Natural killer cell (primary cell): ENCODE data around the gene MMADHC. TPM values are rescaled to one million over a fixed set of nuclear protein-coding genes. Genes with fewer than 3 reads are reported as not detected.
A peak's percentile ranks its signal among the peaks of the same experiment; 100 is the strongest.
"Not testable (repeated sequence)": the region's sequence is repeated elsewhere in the genome, so short reads cannot be mapped to it uniquely, and the experiment has no call there.

Experiments used
- ATAC-seq, 3 donors: fragments of 150-1000 bp in 2 of 3; fragments of 200-7000 bp in 1 of 3; cut with Tn5 transposase; 1 replicate in 1 of 3; 2 replicates in 2 of 3; pipeline ENCODE4 v1.10.0; 2021; ENCODE audit warnings: mild to moderate bottlenecking in 2 of 3, moderate library complexity in 2 of 3
- DNase-seq, 2 donors: peaks; one replicate each; pipeline versions ENCODE4 v3.0.0 to v3.0.0-alpha.2; 2013 to 2021; ENCODE audit warnings: mixed read lengths in 1 of 2
- H3K27ac ChIP-seq: one replicate; pipeline ENCODE4 v1.5.1; 2013; ENCODE audit warnings: mild to moderate bottlenecking, low read length
- H3K27me3 ChIP-seq: one replicate; pipeline ENCODE4 v1.6.1; 2013; ENCODE audit warnings: low read length; ENCODE audit not compliant: control insufficient read depth, insufficient read depth
- H3K36me3 ChIP-seq: one replicate; pipeline ENCODE4 v1.6.1; 2013; ENCODE audit warnings: low read length; ENCODE audit not compliant: control insufficient read depth, insufficient read depth
- H3K4me1 ChIP-seq: one replicate; pipeline ENCODE4 v1.6.1; 2013; ENCODE audit warnings: low read length; ENCODE audit not compliant: control insufficient read depth, insufficient read depth
- H3K4me3 ChIP-seq: one replicate; pipeline ENCODE4 v1.5.1; 2013; ENCODE audit warnings: low read length
- H3K9me3 ChIP-seq: one replicate; pipeline ENCODE4 v1.6.1; 2013; ENCODE audit warnings: low read length; ENCODE audit not compliant: control insufficient read depth, insufficient read depth
- H3K27ac Mint-ChIP-seq, 2 donors: one replicate each; pipeline ENCODE4 v1.8.0; 2022; ENCODE audit warnings: mild to moderate bottlenecking in 2 of 2, mixed read lengths in 2 of 2, moderate library complexity in 1 of 2
- H3K27me3 Mint-ChIP-seq, 2 donors: one replicate each; pipeline ENCODE4 v1.8.0; 2022; ENCODE audit warnings: low read depth in 2 of 2, mixed read lengths in 2 of 2
- H3K36me3 Mint-ChIP-seq: one replicate; pipeline ENCODE4 v1.8.0; 2022; ENCODE audit warnings: mixed read lengths
- H3K4me1 Mint-ChIP-seq, 2 donors: one replicate each; pipeline ENCODE4 v1.8.0; 2022; ENCODE audit warnings: mixed read lengths in 2 of 2
- H3K4me3 Mint-ChIP-seq: one replicate; pipeline ENCODE4 v1.8.0; 2022; ENCODE audit warnings: mild to moderate bottlenecking, moderate library complexity, mixed read lengths
- H3K9me3 Mint-ChIP-seq, 2 donors: one replicate each; pipeline ENCODE4 v1.8.0; 2022; ENCODE audit warnings: mixed read lengths in 2 of 2
- WGBS: methylation state at CpG from one replicate; pipeline ENCODE4 v1.1.7; 2013; ENCODE audit warnings: missing lambda C conversion rate; ENCODE audit not compliant: insufficient coverage; 5-methylcytosine and 5-hydroxymethylcytosine counted together
- intact Hi-C: fragments of 100-400 bp; cut with micrococcal nuclease; formaldehyde crosslinking; loops from one replicate; pipeline ENCODE4 v1.14.2; 2022
- total RNA-seq, 4 donors: library from RNA; stranded (reverse); fragments of 120-200 nt in 1 of 4; gene quantifications; one replicate each; pipeline versions ENCODE4 v1.2.3 to v1.2.4, GENCODE V29; 2013 to 2022
- TF ChIP-seq, protein P1 (sequence below): fragments of 200-600 bp; IDR thresholded peaks from one replicate; pipeline ENCODE4 v1.8.0; 2022; ENCODE audit warnings: antibody characterized with exemption

The MMADHC gene
- total RNA-seq, 3 donors from 2014 or later (not counting 1 experiment from before 2014, with no cell fraction given), result 59.6 to 73.9 (median 65.7) TPM

DNA sequence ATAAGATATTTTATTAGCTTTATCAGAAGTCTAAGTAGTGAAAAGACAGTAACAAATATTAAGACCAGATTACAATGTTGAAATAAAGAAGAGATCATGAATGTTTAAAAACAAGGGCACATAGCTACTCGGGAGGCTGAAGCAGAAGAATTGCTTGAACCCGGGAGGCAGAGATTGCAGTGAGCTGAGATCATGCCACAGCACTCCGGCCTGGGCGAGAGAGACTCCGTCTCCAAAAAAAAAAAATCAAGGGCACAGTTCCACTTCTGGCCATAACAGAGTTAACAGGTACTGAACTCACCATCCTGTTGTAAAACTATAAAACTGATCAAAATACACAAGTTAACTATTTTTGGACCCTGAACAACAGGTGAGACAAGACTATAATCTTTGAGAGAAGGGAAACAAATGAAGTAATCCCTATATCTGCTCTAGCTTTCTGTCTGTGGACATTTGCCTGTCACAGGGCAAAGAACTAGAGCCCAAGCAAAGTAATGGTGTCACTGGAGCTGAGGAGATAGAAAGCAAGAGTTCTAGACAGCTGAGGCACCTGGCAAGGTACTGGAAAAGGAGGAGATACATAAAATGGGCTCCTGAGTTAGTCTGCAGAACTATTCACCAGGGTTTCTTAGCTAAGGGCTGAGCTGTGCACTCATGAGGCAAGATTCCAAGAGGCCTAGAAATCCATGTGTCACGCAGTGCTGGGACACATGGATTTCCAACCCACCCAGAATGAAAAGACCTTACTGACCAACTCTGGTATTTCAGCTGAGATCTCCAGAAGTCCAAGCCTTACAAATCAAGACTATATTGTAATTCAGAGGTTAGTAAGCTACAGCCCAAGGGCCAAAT lies 15.2 kb downstream of the MMADHC start:
- Histone ChIP-seq H3K36me3 (peaks cover 78% of the 10 kb centered on the region), H3K27ac (no peak overlapping the region), H3K4me1 (no peaks in the 10 kb centered on the region), H3K4me3 (no peak overlapping the region), H3K9me3 (no peaks in the 10 kb centered on the region), H3K27me3 (no peaks in the 10 kb centered on the region)
- Mint-ChIP-seq H3K27ac (peak overlapping the region; percentile 64 to 79), H3K36me3 (peaks cover 27% of the 10 kb centered on the region), H3K27me3 (no peaks in the 10 kb centered on the region), H3K4me3 (no peak overlapping the region), H3K4me1 (peaks cover 4 to 15% of the 10 kb centered on the region in 2 donors), H3K9me3 (no peaks in the 10 kb centered on the region)
- ATAC-seq (no peak), DNase-seq (no peak)
- WGBS, result 98% methylated on average over 6 of the region's 6 CpGs
- intact Hi-C loops, result no loop called here
- TF ChIP-seq, protein P1, sequence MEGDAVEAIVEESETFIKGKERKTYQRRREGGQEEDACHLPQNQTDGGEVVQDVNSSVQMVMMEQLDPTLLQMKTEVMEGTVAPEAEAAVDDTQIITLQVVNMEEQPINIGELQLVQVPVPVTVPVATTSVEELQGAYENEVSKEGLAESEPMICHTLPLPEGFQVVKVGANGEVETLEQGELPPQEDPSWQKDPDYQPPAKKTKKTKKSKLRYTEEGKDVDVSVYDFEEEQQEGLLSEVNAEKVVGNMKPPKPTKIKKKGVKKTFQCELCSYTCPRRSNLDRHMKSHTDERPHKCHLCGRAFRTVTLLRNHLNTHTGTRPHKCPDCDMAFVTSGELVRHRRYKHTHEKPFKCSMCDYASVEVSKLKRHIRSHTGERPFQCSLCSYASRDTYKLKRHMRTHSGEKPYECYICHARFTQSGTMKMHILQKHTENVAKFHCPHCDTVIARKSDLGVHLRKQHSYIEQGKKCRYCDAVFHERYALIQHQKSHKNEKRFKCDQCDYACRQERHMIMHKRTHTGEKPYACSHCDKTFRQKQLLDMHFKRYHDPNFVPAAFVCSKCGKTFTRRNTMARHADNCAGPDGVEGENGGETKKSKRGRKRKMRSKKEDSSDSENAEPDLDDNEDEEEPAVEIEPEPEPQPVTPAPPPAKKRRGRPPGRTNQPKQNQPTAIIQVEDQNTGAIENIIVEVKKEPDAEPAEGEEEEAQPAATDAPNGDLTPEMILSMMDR, result no peak

DNA sequence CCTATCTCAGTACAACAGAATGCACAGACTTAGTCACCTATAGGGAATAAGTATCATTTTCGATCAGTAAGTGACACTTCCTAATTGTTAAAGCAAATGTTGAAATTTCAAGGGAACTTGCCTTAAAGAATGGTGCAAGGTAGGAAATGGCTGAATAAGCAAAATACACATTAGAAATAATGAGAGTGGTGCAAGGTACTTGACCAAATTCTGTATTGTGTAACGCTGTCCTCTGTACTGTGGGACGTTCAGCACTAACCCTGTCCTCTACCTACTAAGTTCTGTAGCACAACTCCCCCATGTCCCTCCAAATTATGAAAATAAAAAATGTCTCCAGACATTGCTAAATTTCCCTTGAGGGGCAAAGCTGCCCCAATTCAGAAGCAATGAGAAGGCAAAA lies 19.4 kb downstream of the MMADHC start:
- H3K36me3 ChIP-seq, result peaks cover 56% of the 10 kb centered on the region
- Mint-ChIP-seq H3K27ac (peak overlapping the region in 1 of 2 donors; percentile 36), H3K36me3 (peaks cover 13% of the 10 kb centered on the region)

DNA sequence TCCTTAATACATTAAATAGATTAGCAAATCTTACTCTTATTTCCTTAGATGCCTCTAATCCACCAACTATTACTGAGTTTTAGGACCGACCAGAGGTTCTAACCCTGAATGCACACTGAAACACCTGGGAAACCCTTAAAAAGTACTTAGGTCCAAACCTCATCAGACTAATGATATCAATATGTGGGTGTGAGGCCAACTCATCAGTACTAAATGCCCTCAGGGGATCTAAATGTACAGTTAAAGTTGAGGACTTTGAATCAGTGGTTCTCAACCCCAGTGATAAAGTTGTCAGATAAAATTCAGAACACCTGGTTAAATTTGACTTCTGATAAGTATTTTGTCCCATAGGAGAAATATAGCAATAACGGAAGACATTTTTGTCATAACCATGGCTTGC lies 20.9 kb downstream of the MMADHC start:
- Histone ChIP-seq H3K27ac (no peak overlapping the region), H3K9me3 (no peaks in the 10 kb centered on the region), H3K36me3 (peaks cover 51% of the 10 kb centered on the region), H3K4me1 (no peaks in the 10 kb centered on the region), H3K4me3 (no peak overlapping the region), H3K27me3 (no peaks in the 10 kb centered on the region)
- TF ChIP-seq, protein P1, result no peak
- ATAC-seq, result no peak
- intact Hi-C loops, result no loop called here
- Mint-ChIP-seq H3K36me3 (peaks cover 13% of the 10 kb centered on the region), H3K27me3 (no peaks in the 10 kb centered on the region), H3K4me3 (no peak overlapping the region), H3K4me1 (peaks cover 0 to 4% of the 10 kb centered on the region in 2 donors), H3K27ac (peak overlapping the region; percentile 47 to 67), H3K9me3 (no peaks in the 10 kb centered on the region)
- no peak for DNase-seq
- WGBS, result 100% methylated on average over 2 of the region's 2 CpGs

More for the DNA sequence above, 19.4 kb downstream of the MMADHC start:
- H3K4me3 ChIP-seq, result no peak overlapping the region
- H3K4me1 ChIP-seq, result no peaks in the 10 kb centered on the region
- H3K27me3 Mint-ChIP-seq, result no peaks in the 10 kb centered on the region
- ATAC-seq, result no peak
- H3K9me3 Mint-ChIP-seq, result no peaks in the 10 kb centered on the region
- intact Hi-C loops, result no loop called here
- peaks cover 0 to 8% of the 10 kb centered on the region in 2 donors for H3K4me1 Mint-ChIP-seq
- no peaks in the 10 kb centered on the region for H3K9me3 ChIP-seq
- H3K27me3 ChIP-seq, result no peaks in the 10 kb centered on the region
- TF ChIP-seq, protein P1, result no peak
- DNase-seq, result no peak
- H3K27ac ChIP-seq, result no peak overlapping the region
- no peak overlapping the region for H3K4me3 Mint-ChIP-seq
- 97% methylated on average over 3 of the region's 3 CpGs for WGBS

DNA sequence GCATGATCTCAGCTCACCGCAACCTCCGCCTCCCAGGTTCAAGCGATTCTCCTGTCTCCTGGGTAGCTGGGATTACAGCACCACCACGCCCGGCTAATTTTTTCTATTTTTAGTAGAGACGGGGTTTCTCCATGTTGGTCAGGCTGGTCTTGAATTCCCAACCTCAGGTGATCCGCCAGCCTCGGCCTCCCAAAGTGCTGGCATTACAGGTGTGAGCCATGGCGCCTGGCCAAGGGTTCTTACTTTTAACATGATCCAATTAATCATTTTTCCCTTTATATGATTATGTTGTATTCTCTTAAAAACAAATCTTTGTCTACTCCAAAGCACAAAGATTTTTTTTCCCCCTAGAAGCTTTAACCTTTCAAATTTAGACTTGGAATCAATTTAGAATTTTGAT lies 21.9 kb downstream of the MMADHC start:
- H3K4me1 ChIP-seq, H3K4me1 Mint-ChIP-seq, DNase-seq, H3K4me3 Mint-ChIP-seq, intact Hi-C loops, H3K4me3 ChIP-seq, H3K9me3 ChIP-seq, ATAC-seq, H3K27me3 Mint-ChIP-seq, H3K27ac ChIP-seq, H3K27me3 ChIP-seq, H3K9me3 Mint-ChIP-seq: not testable (repeated sequence)
- peaks cover 46% of the 10 kb centered on the region for H3K36me3 ChIP-seq
- Mint-ChIP-seq H3K27ac (peak overlapping the region in 1 of 2 donors; percentile 47), H3K36me3 (peaks cover 13% of the 10 kb centered on the region)
- WGBS, result 95% methylated on average over 8 of the region's 9 CpGs
